DOHH2 (cell line): ENCODE results near the gene EHMT2.
A peak's percentile ranks its signal among the peaks of the same experiment; 100 is the strongest.

Source experiments
- H3F3A ChIP-seq: fragments of 200-600 bp; sonication (generic), shearing (Covaris generic); 2 replicates; pipeline ENCODE4 v1.6.0; 2016; ENCODE audit warnings: antibody characterized with exemption, mild to moderate bottlenecking; ENCODE audit not compliant: control insufficient read depth, insufficient read depth
- H3K27ac ChIP-seq: fragments of 200-600 bp; sonication (generic); 2 replicates; pipeline ENCODE4 v1.5.1; 2014; ENCODE audit warnings: low read depth, mild to moderate bottlenecking, low read length, moderate library complexity
- H3K27me3 ChIP-seq: fragments of 200-600 bp; sonication (generic); 2 replicates; pipeline ENCODE4 v1.6.1; 2014; ENCODE audit warnings: mild to moderate bottlenecking, low read length, mixed read lengths; ENCODE audit not compliant: control insufficient read depth
- H3K36me3 ChIP-seq: fragments of 200-600 bp; sonication (generic); 2 replicates; pipeline ENCODE4 v1.6.1; 2014; ENCODE audit warnings: mild to moderate bottlenecking, low read length, moderate library complexity, mixed read lengths; ENCODE audit not compliant: control insufficient read depth
- H3K4me1 ChIP-seq: fragments of 200-600 bp; sonication (generic); 2 replicates; pipeline ENCODE4 v1.6.1; 2014; ENCODE audit warnings: mild to moderate bottlenecking, low read length, mixed read lengths; ENCODE audit not compliant: control insufficient read depth
- H3K4me2 ChIP-seq: fragments of 200-600 bp; sonication (generic); 2 replicates; pipeline ENCODE4 v1.6.0; 2014; ENCODE audit warnings: mild to moderate bottlenecking, low read length, moderate library complexity
- H3K4me3 ChIP-seq: fragments of 200-600 bp; sonication (generic); 2 replicates; pipeline ENCODE4 v1.5.1; 2014; ENCODE audit warnings: mild to moderate bottlenecking, low read length, mixed read lengths
- H3K79me2 ChIP-seq: fragments of 200-600 bp; sonication (generic); 2 replicates; pipeline ENCODE4 v1.6.1; 2014; ENCODE audit warnings: mild to moderate bottlenecking, low read length, mixed read lengths; ENCODE audit not compliant: control insufficient read depth
- H3K9me2 ChIP-seq: fragments of 200-600 bp; sonication (generic); replicated peaks from 2 replicates; pipeline ENCODE4 v1.6.1; 2014; ENCODE audit warnings: mild to moderate bottlenecking, low read length, mixed read lengths; ENCODE audit not compliant: control insufficient read depth
- H3K9me3 ChIP-seq: fragments of 200-600 bp; sonication (generic); 2 replicates; pipeline ENCODE4 v1.6.1; 2014; ENCODE audit warnings: antibody characterized with exemption, low read length, mixed read lengths; ENCODE audit not compliant: control insufficient read depth, insufficient read depth
- H4K20me1 ChIP-seq: fragments of 200-600 bp; sonication (generic); 2 replicates; pipeline ENCODE4 v1.6.0; 2014; ENCODE audit warnings: low read depth, mild to moderate bottlenecking, antibody characterized with exemption, low read length, moderate library complexity; ENCODE audit not compliant: control insufficient read depth, insufficient read depth
- CTCF ChIP-seq: fragments of 200-600 bp; sonication (generic); IDR thresholded peaks from one replicate; pipeline ENCODE4 v1.5.1; 2014; ENCODE audit warnings: antibody characterized with exemption, mild to moderate bottlenecking, low read depth, low read length; ENCODE audit not compliant: poor library complexity, severe bottlenecking
- EZH2phosphoT487 ChIP-seq: fragments of 200-600 bp; sonication (generic); IDR thresholded peaks from 2 replicates; pipeline ENCODE4 v1.6.1; 2017; ENCODE audit warnings: borderline replicate concordance, mild to moderate bottlenecking, antibody characterized with exemption, low read length, moderate library complexity, mixed read lengths

EHMT2 gene

GRCh38 chr6:31834367-31835250 lies 62.9 kb downstream of the EHMT2 start:
- Histone ChIP-seq H3K36me3 (peaks cover 58% of the 10 kb centered on the region), H3F3A (peaks cover 71% of the 10 kb centered on the region), H3K79me2 (peaks cover 87% of the 10 kb centered on the region), H3K4me2 (peak overlapping the region; percentile 88), H3K4me1 (peaks cover 65% of the 10 kb centered on the region), H3K4me3 (peak overlapping the region; percentile 93), H3K9me2 (no peaks in the 10 kb centered on the region), H3K27me3 (no peaks in the 10 kb centered on the region; the same call in 1 of the 2 replicates), H3K27ac (peak overlapping the region; percentile 87), H3K9me3 (no peaks in the 10 kb centered on the region), H4K20me1 (peaks cover 23% of the 10 kb centered on the region)
- TF ChIP-seq EZH2phosphoT487 (no peak), CTCF (no peak)

- Histone ChIP-seq H3K36me3 (peaks cover 28% of the 10 kb centered on the region), H3K4me2 (peak overlapping the region; percentile 69), H4K20me1 (no peaks in the 10 kb centered on the region), H3K27ac (0 out of 2 replicates have a peak overlapping the region, but pooled peaks have one; percentile 71), H3K9me3 (no peaks in the 10 kb centered on the region), H3K4me1 (peaks cover 49% of the 10 kb centered on the region), H3K27me3 (no peaks in the 10 kb centered on the region), H3F3A (peaks cover 42% of the 10 kb centered on the region), H3K79me2 (peaks cover 72% of the 10 kb centered on the region), H3K4me3 (peak overlapping the region; percentile 74), H3K9me2 (no peaks in the 10 kb centered on the region)
- TF ChIP-seq CTCF (no peak), EZH2phosphoT487 (no peak)
Observed at GRCh38 chr6:31831350-31832215, 65.9 kb downstream of the EHMT2 start.

- TF ChIP-seq EZH2phosphoT487 = no peak
- TF ChIP-seq CTCF = no peak
- H3K27me3 ChIP-seq = no peaks in the 10 kb centered on the region
- H3K9me3 ChIP-seq = no peaks in the 10 kb centered on the region
- peak overlapping the region; percentile 71 for H3K27ac ChIP-seq
- peaks cover 68% of the 10 kb centered on the region for H3K79me2 ChIP-seq
- H3F3A ChIP-seq = peaks cover 39% of the 10 kb centered on the region
- peak overlapping the region; percentile 69 for H3K4me2 ChIP-seq
- H3K36me3 ChIP-seq = peaks cover 21% of the 10 kb centered on the region
- peak overlapping the region; percentile 74 for H3K4me3 ChIP-seq
- no peaks in the 10 kb centered on the region for H3K9me2 ChIP-seq
- no peaks in the 10 kb centered on the region for H4K20me1 ChIP-seq
- H3K4me1 ChIP-seq = peaks cover 54% of the 10 kb centered on the region
Observed at GRCh38 chr6:31830886-31831335, 66.6 kb downstream of the EHMT2 start.
